Common myeloid progenitor, CD34-positive (primary cell): ENCODE results near the gene PPP1R12C.

Experiments
- CTCF ChIA-PET: fragments of 350-600 bp; sonication (Branson Sonifier 250); formaldehyde crosslinking; loops from one replicate; lab custom pipeline; 2021; ENCODE audit warnings: antibody characterized with exemption; lab: Charles Lee
- POLR2A ChIA-PET: fragments of 350-600 bp; sonication (Branson Sonifier 250); formaldehyde crosslinking; loops from one replicate; lab custom pipeline; 2021; ENCODE audit warnings: antibody characterized with exemption; lab: Charles Lee
- DNase-seq, 3 donors: peaks; one replicate each; pipeline versions ENCODE4 v3.0.0 to v3.0.0-alpha.2; 2013
- H3K27ac ChIP-seq, 2 experiments: 1 replicate in 1 of 2; 2 replicates in 1 of 2; pipeline ENCODE4 v1.7.0; 2013; ENCODE audit warnings: inconsistent platforms in 2 of 2, low read length in 2 of 2, mild to moderate bottlenecking in 2 of 2, low read depth in 1 of 2, moderate library complexity in 1 of 2; ENCODE audit not compliant: severe bottlenecking in 2 of 2, insufficient read depth in 1 of 2, poor library complexity in 1 of 2
- H3K27me3 ChIP-seq, 5 experiments: replicated peaks in 2 of 5; 1 replicate in 3 of 5; 2 replicates in 2 of 5; pipeline versions ENCODE4 v1.6.1 to v1.7.0; 2013; ENCODE audit warnings: low read length in 4 of 5, mild to moderate bottlenecking in 2 of 5, moderate library complexity in 2 of 5, inconsistent platforms in 1 of 5; ENCODE audit not compliant: insufficient read depth in 5 of 5, control insufficient read depth in 4 of 5
- H3K36me3 ChIP-seq, 4 experiments: 1 replicate in 2 of 4; 2 replicates in 2 of 4; pipeline versions ENCODE4 v1.6.1 to v1.7.0; 2013; ENCODE audit warnings: low read length in 3 of 4, control low read depth in 1 of 4, mild to moderate bottlenecking in 1 of 4; ENCODE audit not compliant: control insufficient read depth in 4 of 4, insufficient read depth in 4 of 4
- H3K4me1 ChIP-seq, 4 experiments: 1 replicate in 3 of 4; 2 replicates in 1 of 4; pipeline versions ENCODE4 v1.6.1 to v1.7.1; 2013; ENCODE audit warnings: low read length in 3 of 4, mild to moderate bottlenecking in 3 of 4, control low read depth in 1 of 4, inconsistent platforms in 1 of 4, moderate library complexity in 1 of 4; ENCODE audit not compliant: control insufficient read depth in 4 of 4, insufficient read depth in 4 of 4; ENCODE audit errors: control extremely low read depth in 1 of 4
- H3K4me3 ChIP-seq, 7 experiments: 1 replicate in 4 of 7; 2 replicates in 3 of 7; pipeline versions ENCODE4 v1.5.1 to v1.7.0; 2013; ENCODE audit warnings: mild to moderate bottlenecking in 7 of 7, low read length in 6 of 7, moderate library complexity in 6 of 7, inconsistent platforms in 2 of 7, low read depth in 2 of 7, control low read depth in 1 of 7; ENCODE audit not compliant: insufficient read depth in 4 of 7, control insufficient read depth in 1 of 7; ENCODE audit errors: extremely low read depth in 1 of 7
- H3K9me3 ChIP-seq, 5 experiments: 1 replicate in 4 of 5; 2 replicates in 1 of 5; pipeline versions ENCODE4 v1.6.1 to v1.7.1; 2013; ENCODE audit warnings: low read length in 4 of 5, mild to moderate bottlenecking in 2 of 5, inconsistent platforms in 1 of 5, low read depth in 1 of 5, moderate library complexity in 1 of 5; ENCODE audit not compliant: control insufficient read depth in 4 of 5, insufficient read depth in 2 of 5; ENCODE audit errors: control extremely low read depth in 1 of 5
- WGBS: methylation state at CpG from one replicate; pipeline ENCODE4 v1.1.5; 2013; ENCODE audit not compliant: insufficient coverage; 5-methylcytosine and 5-hydroxymethylcytosine counted together

The PPP1R12C gene

DNA sequence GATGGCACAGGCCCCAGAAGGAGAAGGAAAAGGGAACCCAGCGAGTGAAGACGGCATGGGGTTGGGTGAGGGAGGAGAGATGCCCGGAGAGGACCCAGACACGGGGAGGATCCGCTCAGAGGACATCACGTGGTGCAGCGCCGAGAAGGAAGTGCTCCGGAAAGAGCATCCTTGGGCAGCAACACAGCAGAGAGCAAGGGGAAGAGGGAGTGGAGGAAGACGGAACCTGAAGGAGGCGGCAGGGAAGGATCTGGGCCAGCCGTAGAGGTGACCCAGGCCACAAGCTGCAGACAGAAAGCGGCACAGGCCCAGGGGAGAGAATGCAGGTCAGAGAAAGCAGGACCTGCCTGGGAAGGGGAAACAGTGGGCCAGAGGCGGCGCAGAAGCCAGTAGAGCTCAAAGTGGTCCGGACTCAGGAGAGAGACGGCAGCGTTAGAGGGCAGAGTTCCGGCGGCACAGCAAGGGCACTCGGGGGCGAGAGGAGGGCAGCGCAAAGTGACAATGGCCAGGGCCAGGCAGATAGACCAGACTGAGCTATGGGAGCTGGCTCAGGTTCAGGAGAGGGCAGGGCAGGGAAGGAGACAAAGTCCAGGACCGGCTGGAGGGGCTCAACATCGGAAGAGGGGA is 1.1 kb downstream of the PPP1R12C start:
- DNase-seq: peak; percentile 28 to 57 (median 48)
- POLR2A ChIA-PET: interaction anchor here (1.0 to 2.3 kb wide), 3 partner anchors 18 to 114 kb away, joined by 4 to 10 read pairs (median 5); no protein-coding TSS in a partner anchor
- H3K4me1 ChIP-seq: peaks cover 5 to 40% (median 30%) of the 10 kb centered on the region in 4 experiments

DNA sequence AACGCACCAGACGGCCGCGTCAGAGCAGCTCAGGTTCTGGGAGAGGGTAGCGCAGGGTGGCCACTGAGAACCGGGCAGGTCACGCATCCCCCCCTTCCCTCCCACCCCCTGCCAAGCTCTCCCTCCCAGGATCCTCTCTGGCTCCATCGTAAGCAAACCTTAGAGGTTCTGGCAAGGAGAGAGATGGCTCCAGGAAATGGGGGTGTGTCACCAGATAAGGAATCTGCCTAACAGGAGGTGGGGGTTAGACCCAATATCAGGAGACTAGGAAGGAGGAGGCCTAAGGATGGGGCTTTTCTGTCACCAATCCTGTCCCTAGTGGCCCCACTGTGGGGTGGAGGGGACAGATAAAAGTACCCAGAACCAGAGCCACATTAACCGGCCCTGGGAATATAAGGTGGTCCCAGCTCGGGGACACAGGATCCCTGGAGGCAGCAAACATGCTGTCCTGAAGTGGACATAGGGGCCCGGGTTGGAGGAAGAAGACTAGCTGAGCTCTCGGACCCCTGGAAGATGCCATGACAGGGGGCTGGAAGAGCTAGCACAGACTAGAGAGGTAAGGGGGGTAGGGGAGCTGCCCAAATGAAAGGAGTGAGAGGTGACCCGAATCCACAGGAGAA is 1.9 kb downstream of the PPP1R12C start:
- H3K36me3 ChIP-seq: peaks cover 0 to 13% (median 13%) of the 10 kb centered on the region in 4 experiments
- H3K9me3 ChIP-seq: no peaks in the 10 kb centered on the region
- H3K27ac ChIP-seq: no peak overlapping the region
- DNase-seq: no peak
- H3K27me3 ChIP-seq: no peaks in the 10 kb centered on the region
- CTCF ChIA-PET: interaction anchor here (1.0 to 1.2 kb wide), 2 partner anchors 25 to 26 kb away, joined by 4 to 5 read pairs; no protein-coding TSS in a partner anchor
- peaks cover 5 to 40% (median 30%) of the 10 kb centered on the region in 4 experiments for H3K4me1 ChIP-seq
- 93% methylated on average over 5 of the region's 13 CpGs for whole genome bisulfite sequencing
- POLR2A ChIA-PET: no interaction called here
- H3K4me3 ChIP-seq: peak overlapping the region in 5 of 7 experiments; percentile 67 to 97 (median 90)

More for the DNA sequence above, 1.1 kb downstream of the PPP1R12C start:
- Histone ChIP-seq H3K4me3 (peak overlapping the region; percentile 67 to 97 (median 88)), H3K27me3 (no peaks in the 10 kb centered on the region), H3K27ac (peak overlapping the region in 1 of 2 experiments; percentile 74), H3K36me3 (peaks cover 0 to 13% (median 10%) of the 10 kb centered on the region in 4 experiments), H3K9me3 (no peaks in the 10 kb centered on the region)
- under 1% methylated on average over 25 of the region's 25 CpGs for WGBS
- CTCF ChIA-PET: interaction anchor here (1.0 to 1.2 kb wide), 2 partner anchors 26 to 27 kb away, joined by 4 to 5 read pairs; no protein-coding TSS in a partner anchor

DNA sequence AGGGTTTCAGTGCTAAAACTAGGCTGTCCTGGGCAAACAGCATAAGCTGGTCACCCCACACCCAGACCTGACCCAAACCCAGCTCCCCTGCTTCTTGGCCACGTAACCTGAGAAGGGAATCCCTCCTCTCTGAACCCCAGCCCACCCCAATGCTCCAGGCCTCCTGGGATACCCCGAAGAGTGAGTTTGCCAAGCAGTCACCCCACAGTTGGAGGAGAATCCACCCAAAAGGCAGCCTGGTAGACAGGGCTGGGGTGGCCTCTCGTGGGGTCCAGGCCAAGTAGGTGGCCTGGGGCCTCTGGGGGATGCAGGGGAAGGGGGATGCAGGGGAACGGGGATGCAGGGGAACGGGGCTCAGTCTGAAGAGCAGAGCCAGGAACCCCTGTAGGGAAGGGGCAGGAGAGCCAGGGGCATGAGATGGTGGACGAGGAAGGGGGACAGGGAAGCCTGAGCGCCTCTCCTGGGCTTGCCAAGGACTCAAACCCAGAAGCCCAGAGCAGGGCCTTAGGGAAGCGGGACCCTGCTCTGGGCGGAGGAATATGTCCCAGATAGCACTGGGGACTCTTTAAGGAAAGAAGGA is 2.8 kb downstream of the PPP1R12C start:
- DNase-seq: no peak
- no peaks in the 10 kb centered on the region for H3K9me3 ChIP-seq
- WGBS: 97% methylated on average over 5 of the region's 9 CpGs
- no peak overlapping the region for H3K27ac ChIP-seq
- peaks cover 5 to 40% (median 30%) of the 10 kb centered on the region in 4 experiments for H3K4me1 ChIP-seq
- H3K4me3 ChIP-seq: no peak overlapping the region
- peaks cover 0 to 21% (median 15%) of the 10 kb centered on the region in 4 experiments for H3K36me3 ChIP-seq
- no peaks in the 10 kb centered on the region for H3K27me3 ChIP-seq
- ChIA-PET CTCF (interaction anchor here (0.6 to 1.9 kb wide), 2 partner anchors 25 to 26 kb away, joined by 3 to 4 read pairs; no protein-coding TSS in a partner anchor), POLR2A (no interaction called here)

DNA sequence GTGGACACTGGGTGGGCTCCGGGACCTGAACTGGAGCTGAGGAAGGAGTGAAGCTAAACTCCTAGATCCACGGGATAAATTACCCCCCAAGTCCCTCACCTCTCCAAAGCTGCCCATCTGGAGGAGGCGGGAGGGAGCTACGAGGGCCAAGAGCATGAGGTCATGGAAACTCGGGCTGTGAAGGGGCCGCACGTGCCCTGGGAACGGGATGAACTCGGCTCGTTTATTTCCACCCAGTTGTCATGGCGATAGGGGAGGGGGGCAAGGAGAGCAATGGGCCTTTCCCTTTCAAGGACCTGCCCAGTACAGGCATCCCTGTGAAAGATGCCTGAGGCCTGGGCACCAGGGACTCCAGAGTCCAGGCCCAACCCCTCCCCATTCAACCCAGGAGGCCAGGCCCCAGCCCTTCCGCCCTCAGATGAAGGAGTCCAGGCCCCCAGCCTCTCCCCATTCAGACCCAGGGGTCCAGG is 3.8 kb downstream of the PPP1R12C start:
- Histone ChIP-seq H3K9me3 (no peaks in the 10 kb centered on the region), H3K4me3 (no peak overlapping the region), H3K36me3 (peaks cover 0 to 28% (median 20%) of the 10 kb centered on the region in 4 experiments), H3K27me3 (no peaks in the 10 kb centered on the region), H3K27ac (no peak overlapping the region), H3K4me1 (peaks cover 4 to 35% (median 26%) of the 10 kb centered on the region in 4 experiments)
- ChIA-PET CTCF (interaction anchor here (0.7 to 1.9 kb wide), 3 partner anchors 14 to 27 kb away, joined by 3 to 4 read pairs (median 3); no protein-coding TSS in a partner anchor), POLR2A (no interaction called here)
- no peak for DNase-seq
- 72% methylated on average over 10 of the region's 12 CpGs for WGBS

DNA sequence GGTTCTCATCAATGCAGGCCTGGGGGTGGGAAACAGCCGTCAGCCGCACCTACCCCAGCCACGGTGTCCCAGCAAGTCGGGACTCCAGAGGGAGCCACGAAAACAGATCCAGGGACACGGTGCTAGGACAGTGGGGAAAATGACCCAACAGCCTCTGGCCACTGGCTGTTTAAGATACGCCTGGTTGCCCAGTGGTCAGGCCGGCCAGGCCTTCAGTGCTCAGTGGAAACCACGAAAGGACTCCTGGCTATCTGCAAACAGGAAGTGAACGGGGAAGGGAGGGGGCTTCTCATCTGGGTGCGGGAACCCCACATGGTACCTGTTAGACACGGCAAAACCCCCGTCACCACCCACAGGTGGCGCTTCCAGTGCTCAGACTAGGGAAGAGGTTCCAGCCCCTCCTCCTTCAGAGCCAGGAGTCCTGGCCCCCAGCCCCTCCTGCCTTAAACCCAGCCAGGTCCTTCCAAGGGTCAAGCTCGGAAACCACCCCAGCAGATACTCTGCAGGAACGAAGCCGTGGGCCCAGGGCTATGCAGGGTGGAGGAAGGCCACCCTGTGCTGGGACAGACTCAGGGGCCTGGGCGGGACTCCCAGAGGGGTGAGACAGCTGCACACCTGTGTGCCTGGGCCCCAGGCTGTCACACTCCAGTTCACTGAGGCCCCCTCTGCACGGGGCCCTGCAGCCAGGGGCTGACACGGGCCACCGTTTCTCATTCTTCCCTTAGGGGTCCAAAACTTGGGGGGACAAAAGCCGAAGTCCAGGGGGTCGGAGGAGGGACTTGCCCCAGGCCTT is 4.5 kb downstream of the PPP1R12C start:
- CTCF ChIA-PET: interaction anchor here (0.7 to 1.9 kb wide), 3 partner anchors 13 to 28 kb away, joined by 3 to 4 read pairs (median 3); no protein-coding TSS in a partner anchor
- no peaks in the 10 kb centered on the region for H3K27me3 ChIP-seq
- peak overlapping the region in 1 of 2 experiments; percentile 54 for H3K27ac ChIP-seq
- DNase-seq: no peak
- H3K9me3 ChIP-seq: no peaks in the 10 kb centered on the region
- peaks cover 0 to 29% (median 19%) of the 10 kb centered on the region in 4 experiments for H3K4me1 ChIP-seq
- 86% methylated on average over 21 of the region's 23 CpGs for WGBS
- H3K36me3 ChIP-seq: peaks cover 0 to 28% (median 20%) of the 10 kb centered on the region in 4 experiments
- H3K4me3 ChIP-seq: no peak overlapping the region
- POLR2A ChIA-PET: no interaction called here

DNA sequence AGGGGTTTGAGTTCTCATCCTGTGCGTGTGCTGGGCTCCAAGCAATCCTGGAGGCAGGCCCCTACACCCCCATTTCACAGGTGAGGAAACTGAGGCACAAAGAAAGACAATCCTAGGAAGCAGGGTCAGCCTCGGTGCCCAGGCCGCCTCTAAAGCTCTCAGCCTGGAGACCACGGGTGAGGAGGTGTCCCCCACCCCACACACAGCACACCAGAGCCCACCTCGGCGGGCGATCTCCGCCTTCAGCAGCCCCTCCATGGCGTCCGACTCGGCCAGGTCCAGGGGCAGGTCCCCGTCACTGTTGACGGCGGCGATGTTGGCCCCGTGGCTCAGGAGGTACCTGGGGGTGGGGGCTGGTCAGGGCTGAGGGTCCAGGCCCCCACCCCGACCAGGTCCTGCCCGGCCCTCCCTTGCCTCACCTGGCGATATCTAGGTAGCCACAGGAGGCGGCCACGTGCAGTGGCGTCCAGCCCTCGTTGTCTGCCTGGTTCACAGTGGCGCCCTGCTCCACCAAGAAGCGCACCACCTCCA is 5.1 kb downstream of the PPP1R12C start:
- POLR2A ChIA-PET: no interaction called here
- Histone ChIP-seq H3K27me3 (no peaks in the 10 kb centered on the region), H3K4me1 (peaks cover 0 to 28% (median 18%) of the 10 kb centered on the region in 4 experiments), H3K36me3 (peaks cover 0 to 28% (median 20%) of the 10 kb centered on the region in 4 experiments), H3K4me3 (no peak overlapping the region), H3K9me3 (no peaks in the 10 kb centered on the region), H3K27ac (peak overlapping the region in 1 of 2 experiments; percentile 54)
- over 99% methylated on average over 20 of the region's 25 CpGs for WGBS
- CTCF ChIA-PET: no interaction called here
- DNase-seq: no peak
